NCI-H187 treated with DMSO at 0.1 percent for 48 hours (cell line): ENCODE results near the gene MYLK.

Experiments used
- DNase-seq: peaks from one replicate; lab custom pipeline; 2025; lab: John Stamatoyannopoulos, UW

Gene MYLK

DNA sequence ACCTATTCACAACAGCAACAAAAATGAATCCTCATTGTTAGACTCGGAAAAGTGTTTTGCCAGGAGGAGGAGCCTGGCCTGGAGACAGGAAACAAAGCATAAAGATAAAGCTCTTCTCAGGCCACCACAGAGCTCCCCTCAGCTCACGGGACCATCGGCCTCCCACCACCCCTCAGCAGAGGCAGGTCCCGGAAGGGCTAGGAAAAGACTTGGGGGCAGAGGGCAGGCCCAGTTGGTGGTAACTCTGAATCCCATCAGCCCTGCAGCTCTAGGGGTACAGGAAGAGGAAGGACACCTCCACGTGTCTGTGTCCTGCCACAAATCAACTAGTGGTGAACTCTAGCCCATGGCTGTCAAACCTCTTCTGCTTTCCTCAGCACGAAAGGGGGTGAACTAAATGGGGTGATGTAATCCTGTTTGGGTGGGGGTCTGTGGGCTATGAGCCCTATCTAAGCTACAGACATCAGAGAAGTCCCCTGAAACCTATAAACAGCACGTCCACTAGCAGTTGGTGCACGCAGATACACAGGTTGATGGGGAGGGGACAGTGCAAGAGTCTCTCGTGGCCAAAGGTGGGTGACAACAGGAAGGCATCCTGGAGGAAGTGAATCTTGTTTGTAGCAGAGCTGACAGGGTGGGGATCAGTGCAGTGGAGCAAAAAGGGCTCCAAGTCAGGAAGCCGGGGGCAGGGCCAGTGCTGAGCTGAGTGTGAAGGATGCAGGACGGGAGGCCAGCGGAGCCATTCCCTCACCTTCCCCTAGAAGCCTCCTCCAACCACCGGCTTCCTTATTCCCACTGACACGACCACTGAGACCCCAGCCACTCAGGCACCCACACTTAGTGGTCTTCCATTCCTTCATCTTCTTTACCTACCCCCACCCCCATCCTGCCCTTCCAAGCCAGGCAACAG, 188.1 kb downstream of the MYLK start:
- DNase-seq, result no peak

DNA sequence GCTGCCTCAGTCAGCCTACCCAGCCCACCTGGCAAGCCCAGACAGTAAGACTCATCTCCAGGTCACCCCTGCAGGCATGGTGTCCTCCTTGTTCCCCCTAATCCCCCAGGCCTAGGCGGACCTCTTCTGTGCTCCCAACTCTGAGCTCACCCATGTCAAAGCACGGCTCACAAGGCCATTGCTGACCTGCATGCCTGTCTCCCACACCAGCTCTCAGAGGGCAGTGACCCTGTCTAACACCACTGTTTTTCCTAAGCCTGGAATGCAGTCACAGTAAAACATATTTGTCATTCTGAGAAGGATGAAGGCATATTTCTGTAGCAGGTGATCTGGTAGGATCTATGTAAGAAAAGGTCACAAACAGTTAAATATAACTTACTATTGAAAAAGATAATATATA, 189.0 kb downstream of the MYLK start:
- no peak for DNase-seq

DNA sequence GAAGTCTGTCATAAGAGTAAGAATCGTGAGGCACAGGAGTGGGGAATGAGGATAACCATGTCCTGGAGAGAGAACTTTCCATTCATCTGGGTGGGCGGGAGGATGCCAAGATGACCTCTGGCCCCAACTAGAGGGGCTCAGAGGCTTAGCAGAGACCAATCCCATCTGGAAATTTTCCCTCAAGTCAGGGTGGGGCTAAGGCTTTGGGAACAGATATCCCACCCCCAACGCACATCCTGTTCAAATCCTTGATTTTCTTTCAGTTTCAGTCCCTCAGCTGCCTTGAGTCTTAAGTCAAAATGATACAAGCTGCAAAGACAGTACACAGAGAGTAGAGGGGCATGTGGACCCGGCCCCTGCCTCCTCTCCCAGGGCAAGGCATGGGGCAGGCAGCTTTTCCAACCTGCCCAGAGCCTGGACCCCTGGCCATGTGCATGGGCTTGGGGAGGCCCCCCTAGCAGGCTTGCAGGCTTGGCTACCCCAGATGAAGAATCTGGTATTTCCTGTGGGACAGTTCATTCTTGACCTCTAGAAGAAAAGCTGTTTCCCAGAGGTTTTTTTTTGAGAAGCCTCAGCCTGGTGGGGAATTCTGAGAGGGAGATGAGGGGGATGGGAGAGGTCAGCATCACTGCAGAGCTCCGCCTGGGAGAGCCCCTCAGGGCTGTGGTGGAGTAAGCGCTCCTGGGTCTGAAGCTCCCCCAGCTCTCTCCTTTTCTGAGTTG, 189.6 kb downstream of the MYLK start:
- DNase-seq, result no peak

DNA sequence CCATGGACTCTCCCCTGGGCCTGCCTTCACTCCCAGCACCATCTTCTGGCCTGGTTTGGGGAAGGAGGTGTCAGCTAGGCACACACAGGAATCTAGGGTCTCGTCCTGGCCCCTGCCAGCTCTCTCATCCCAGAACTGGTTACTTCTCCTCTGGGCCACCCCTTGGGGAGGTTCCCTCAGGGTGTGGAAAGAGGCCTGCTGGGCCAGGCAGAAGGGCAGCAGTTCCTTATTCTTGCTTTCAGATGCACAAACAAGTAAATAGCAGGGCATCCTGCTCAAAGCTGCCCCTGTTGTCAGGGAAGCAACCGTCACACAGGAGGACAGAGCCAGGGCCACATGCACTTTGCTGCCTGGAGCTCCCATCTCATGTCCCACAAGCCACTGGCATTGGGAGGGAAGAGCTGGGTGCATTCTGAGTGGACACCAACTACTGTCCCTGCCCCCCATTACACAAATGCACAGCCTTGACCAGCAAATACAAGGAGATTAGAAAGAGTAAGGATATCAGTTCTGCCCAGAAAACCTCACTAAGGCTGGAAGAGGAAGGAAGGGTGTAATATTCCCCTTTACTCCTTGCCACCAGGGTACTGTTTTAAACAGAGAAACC, 190.4 kb downstream of the MYLK start:
- DNase-seq, result no peak

DNA sequence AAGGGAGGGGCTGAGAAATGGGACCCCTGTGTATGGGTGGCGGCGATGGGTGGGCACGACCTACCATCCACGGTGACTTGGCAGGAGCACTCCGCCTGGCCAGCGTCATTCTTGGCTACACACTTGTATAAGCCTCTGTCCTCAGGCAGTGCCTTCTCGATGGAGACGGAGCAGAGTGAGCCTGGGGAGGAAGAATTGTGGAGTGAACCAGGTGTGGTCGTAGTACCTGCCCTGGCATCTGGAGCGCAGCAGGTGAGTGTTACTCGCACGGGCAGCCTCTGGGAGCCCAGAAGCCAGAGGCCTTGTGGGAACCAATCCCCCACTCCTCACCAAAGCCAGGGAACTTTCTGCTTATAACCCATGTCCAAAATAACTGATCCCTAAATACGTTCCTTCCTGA, 191.5 kb downstream of the MYLK start:
- DNase-seq, result no peak

DNA sequence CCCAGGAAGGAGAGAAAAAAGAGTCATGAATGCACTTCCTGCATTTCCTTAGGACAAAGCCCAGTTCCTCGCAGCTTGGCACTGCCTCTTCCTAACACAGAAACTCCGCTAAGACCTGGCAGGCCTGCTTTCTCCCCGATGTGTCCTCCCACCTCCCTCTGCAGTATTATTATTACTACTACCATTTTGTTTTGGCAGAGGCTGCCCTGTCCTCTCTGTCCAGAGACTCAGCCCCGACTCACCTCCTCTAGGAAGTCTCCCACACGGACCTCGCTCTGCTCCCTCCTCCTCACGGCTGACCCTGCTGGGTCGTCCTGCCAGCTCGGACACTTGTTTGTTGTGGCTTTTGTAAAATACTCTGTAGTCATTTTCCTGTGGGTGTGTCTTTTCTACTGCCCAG, 192.1 kb downstream of the MYLK start:
- DNase-seq, result no peak

DNA sequence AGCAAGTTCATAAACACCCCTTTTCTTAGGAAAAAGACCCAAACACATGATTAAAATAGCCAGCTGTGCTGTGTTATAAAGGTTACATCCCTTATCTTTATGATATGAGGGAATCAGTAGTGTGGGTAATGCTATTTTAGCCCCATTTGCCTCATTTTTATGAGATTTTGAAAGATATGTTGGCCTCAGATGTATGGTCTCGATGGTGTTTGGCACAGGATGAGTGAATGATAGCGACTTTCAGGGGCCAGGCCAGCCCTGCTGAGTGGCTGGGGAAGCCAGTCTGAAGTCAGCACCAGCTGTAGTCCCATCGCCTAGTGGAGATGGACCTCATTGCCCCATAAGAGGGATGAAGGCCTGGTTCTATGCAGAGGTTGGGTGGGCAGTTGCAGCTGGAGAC, 194.3 kb downstream of the MYLK start:
- DNase-seq, result no peak

DNA sequence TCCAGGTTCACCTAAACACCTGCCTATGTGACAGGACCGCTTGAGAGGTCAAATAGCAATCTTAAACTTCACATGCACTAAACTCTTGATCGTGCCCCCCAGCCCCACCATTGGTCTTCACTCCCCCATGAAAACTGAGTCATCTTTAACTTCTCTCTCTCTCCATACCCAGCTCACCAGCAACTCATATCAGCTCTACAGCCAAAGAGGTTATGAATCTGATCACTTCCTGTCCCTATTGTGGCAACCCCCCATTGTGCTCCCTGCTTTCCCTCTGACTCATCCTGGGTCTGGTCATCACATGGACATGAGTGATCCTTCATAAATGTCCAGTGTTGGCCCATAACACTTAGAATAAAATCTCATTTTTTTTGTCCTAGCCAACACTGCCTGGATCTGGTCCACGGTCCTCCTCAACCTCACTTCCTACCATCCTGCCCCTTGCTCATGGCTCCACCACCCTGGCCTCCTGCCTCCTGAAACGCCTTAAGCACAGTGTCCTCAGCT, 195.8 kb downstream of the MYLK start:
- no peak for DNase-seq

DNA sequence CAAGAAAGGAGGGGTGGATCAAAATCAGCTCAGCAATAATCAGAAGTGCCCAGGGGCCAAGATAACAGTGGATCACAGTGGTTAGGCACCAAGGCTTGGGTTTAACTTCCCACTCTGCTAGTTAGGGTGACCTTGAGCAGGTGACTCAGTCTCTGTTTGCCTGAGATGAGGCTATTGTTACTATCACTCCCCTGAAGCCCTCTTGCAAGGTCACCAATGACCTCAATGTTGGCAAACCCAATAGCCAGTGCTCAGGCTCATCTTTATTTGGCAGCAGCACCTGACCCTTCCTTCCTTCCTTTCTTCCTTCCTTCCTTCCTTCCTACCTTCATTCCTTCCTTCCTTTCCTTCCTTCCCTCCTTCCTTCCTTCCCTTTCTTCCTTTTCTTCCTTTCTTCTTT, 196.8 kb downstream of the MYLK start:
- DNase-seq, result no peak

DNA sequence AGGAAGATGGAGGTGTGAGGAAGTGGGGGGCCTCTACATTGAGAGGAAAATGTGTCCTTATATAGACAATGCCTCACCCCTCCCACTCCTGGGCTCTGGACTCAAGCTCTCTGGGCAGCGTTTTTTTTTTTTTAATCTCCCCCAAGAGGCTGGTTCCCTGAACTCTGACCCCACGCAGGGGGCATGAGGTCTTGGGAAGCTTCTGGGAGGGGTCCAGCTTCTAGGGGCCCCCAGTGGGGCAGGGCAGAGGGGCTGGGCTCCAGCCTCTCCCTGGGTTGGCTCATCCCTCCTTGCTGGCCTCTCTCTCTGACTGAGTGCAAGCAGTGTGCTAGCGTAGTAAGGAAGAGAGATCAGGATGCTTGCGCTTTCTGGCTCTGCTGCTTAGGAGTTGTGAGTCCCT, 197.9 kb downstream of the MYLK start:
- no peak for DNase-seq

DNA sequence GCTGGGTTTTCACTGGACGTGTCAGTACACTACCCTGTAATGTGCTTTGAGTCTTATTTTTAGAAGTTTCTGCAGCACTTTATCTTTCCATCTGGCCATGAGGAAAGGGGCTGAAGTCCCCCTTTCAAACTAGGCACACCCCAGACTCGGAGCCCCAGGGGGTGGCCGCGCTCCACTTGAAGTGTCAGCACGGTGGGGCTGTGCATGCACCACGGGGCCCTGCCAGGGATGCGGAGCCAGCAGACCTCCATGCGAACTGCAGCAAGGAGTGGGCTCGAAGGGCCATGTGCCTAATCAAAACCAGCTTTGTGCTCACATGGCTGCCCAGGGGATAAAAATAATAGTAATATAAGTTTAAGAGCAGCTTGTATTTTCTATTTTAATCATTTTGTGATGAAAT, 198.4 kb downstream of the MYLK start:
- DNase-seq, result no peak

DNA sequence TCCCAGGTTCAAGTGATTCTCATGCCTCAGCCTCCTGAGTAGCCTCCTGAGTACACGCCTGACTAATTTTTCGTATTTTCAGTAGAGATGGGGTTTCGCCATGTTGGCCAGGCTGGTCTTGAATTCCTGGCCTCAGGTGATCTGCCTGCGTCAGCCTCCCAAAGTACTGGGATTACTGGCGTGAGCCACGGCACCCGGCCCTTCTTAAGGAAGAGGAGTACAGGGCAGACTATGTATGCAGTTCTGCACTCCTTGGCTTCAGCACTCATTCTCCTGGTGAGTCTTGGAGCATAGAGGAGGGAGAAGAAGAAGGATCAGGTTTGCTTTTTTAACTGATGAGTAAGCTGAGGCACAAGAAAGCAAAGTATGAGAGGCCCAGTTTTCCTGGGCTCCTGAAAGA, 199.5 kb downstream of the MYLK start:
- DNase-seq, result no peak

DNA sequence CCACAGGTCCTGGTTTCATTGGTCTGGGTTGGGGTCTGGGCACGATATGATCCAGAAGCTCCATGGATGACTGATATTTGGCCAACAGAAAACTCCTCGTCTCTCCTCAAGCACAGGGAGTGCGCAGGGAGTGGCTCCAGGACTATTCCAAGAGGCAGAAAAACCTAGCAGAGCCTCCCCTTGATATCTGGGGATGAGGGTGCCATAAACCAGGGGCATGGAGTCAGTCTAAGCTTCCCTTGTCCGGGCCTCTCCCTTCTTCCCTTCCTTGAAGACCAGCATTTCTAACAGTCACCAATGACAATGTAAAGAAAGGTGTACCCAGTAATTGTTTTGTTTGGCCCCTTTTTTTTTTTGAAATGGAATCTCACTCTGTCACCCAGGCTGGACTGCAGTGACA, 199.9 kb downstream of the MYLK start:
- no peak for DNase-seq

DNA sequence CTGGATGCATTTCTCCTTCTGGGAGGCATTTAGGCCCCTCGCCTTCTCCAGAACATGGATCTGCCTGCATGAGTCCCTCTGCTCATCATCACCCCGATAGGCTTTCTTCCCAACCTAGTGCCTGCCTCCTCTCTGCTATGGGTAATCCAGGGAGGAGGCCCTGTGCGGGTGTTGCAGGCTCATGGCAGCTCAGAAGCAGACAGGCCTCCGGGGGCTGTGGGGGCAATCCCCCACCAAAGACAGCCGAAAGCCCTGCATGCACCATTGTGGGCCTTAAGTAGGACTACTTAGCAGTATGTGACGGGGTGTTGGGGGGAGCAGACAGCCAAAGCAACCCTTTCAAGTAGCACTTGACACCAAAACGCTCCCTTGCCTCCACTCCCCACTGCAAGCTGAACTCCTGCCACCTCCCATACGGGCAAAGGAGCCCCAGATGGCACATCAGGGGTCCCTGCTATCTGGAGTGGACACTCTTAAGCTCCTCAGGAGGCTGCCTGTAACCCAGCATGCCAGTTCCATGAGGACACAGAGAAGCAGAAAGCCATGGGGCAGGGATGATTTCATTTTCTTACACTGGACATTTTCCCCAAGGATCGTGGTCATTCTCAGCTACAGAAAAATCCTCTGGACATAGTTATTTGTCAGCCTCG, 200.5 kb downstream of the MYLK start:
- DNase-seq, result no peak

DNA sequence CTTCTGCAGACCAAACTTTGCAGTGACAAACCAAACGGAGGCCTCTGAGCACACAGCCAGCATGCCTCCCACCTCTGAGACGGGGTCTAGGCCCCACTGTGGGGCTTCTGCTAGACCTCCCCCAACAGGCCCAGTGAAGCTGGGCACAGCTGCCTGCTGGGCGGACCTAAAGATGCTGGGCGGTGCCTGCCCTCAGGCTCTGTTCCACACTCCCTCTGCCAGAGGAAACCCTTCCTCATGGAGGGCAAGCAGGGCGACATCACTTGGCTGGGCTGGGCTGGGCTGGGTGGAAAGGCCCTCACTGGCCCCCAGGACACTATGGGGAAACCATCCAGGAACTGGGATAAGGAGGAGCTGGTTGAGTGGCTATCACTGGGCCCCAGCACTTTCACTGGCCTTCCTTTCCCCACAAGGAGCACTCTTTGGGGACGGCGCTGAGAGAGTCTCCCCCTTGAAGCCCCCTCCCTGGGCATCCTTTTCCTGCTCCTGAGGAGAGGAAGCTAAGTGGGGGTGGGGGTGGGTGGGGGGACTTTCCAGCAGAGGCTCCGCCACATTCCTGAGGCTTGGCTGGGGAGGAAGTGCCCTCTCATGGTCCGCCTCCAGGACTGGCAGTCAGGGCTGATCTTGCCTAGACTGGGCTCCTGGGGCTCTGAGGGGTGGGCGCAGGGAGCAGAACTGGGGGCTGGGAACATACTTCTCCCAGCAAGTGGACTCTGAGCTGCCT, 201.2 kb downstream of the MYLK start:
- DNase-seq, result no peak

DNA sequence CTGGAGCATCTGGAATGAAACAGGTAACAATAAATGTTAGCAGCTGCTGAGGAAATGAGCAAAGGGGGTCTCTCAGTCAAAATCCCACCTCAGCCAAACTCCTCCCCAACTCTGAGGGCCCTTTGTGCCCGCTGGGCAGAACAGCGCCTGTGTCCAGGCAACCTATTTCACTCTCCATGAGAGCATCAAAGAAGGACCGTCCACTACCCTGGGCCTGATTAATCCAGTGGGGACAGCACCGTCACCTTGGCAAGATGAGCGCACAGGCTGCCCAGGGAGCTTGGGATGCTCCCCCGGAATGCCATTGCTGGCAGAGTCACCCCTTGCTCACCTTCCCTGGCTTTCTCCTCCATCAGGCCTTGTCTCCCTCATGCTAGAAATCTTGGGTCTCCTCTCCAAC, 201.8 kb downstream of the MYLK start:
- DNase-seq, result no peak

DNA sequence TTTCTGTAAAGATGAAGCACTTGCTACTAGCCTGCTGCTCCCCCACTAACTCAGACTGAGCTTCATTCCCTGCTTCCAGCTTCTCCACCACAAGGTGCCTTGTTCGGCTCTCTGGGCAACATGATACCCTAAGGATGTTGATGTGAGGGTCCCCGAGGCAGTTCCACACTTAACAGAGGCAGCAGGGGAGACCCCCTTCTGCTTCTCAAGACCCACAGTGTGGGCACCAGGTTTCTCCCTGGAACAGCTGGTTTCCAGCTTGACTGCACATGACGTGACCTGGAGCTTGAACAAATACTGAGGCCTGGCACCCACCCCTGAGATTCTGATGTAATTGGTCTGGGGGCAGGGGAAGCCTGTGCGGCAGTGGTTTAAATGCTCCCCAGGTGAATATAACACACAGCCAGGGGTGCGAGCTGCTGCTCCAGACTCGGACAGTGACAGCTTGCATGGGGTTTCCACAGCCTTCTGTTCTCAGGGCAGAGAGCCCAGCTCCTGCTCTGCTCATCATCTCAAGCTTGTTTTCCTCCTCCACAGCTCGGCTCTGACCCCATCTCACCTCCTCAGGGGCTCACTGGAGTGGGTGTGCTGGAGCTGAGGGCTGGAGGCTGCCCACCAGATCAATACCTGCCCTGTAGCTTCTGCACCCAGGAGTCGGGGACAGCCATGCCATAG, 204.3 kb downstream of the MYLK start:
- DNase-seq, result no peak

DNA sequence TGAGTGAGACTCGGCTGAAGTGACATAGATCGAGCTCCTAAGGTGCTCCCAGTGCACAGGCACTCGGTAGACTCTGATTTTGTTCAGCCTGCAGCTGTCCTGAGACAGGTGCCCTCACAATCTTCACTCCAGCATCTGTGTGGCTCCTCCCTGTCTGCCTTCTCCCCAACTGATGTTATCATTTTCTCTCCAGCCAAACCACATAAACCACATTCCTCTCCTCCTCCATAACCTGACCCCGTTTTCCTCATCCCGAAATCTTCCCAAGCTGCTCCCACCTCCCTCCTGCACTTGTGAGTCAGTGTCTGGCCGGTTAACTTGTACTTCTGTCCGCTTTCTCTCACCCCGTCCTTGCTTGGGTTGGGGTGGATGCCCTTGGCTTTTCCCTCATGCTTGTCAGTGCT, 206.0 kb downstream of the MYLK start:
- no peak for DNase-seq

DNA sequence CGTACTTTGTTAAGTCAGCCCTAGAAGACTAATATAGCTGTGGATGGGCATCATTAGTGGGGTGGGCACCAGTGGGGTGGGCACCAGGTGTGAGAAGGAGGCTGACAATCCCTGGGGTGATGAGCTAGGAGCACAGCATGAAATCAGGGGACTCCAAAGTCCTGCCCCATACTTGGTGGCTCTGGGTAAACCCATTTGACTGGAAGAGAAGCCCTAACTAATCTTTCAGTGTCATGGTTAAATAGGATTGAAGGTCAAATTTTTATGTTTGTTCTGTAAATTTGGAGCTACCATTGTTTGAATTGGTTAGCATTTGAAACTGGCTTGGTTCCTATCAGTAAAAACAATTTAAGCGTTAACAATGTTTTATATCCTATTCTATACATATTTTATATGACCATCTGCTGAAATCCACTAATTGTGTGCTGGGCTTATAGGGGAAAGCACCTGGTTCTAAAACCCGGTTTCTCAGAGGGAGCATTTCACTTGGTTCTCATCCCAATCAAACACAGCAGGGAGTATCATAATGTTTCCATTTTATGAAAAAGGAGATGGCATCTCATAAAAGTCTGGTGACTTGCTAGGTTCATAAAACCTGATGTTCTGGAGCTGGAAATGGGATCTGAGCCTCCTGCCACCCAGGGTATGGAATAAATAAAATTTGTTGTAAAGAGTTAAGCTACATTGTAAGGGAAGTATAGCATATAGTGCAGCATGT, 211.5 kb downstream of the MYLK start:
- no peak for DNase-seq

DNA sequence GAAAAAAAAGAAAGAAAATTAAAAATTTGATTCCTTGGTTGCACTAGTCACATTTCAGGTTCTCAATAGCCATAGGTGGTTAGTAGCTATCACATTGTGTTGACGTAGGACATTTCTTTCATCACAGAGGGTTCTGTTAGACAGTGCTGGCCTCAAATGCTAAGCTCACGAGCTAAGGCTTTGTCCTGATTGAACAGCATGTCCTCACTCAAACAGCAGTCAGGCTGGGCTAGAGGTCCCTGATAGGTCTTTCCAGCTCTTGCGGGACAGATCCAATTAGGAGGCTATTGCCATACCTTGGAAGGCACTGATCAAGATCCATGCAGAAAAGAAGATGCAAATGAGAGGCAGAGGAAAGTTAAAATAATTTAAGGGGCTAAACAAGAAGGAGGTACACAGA, 213.4 kb downstream of the MYLK start:
- no peak for DNase-seq
